Caco-2 (cell line): ENCODE measurements around the gene CKAP2L. TPM values are rescaled to one million over a fixed set of nuclear protein-coding genes. Genes with fewer than 3 reads are reported as not detected.

ENCODE experiments used
- BruUV-seq: library from RNA; stranded (reverse); fragments of 400-500 nt; replicated peaks from 2 replicates; lab custom pipeline; 2021; lab: Mats Ljungman, UMichigan
- CTCF ChIA-PET: fragments of 300-600 bp; sonication (Branson Sonifier 250); formaldehyde crosslinking; loops from one replicate; lab custom pipeline; 2022; ENCODE audit warnings: antibody characterized with exemption; lab: Charles Lee
- POLR2A ChIA-PET: fragments of 300-600 bp; sonication (Branson Sonifier 250); formaldehyde crosslinking; loops from one replicate; lab custom pipeline; 2022; ENCODE audit warnings: antibody characterized with exemption; lab: Charles Lee
- DNase-seq, 2 experiments: peaks; one replicate each; pipeline versions ENCODE4 v3.0.0 to v3.0.0-alpha.2; 2020 to 2022
- H3K27me3 ChIP-seq: replicated peaks from 2 replicates; pipeline ENCODE4 v1.6.0; 2011; ENCODE audit warnings: low read length; ENCODE audit not compliant: control insufficient read depth, insufficient read depth
- H3K36me3 ChIP-seq: 2 replicates; pipeline ENCODE4 v1.5.1; 2011; ENCODE audit warnings: low read length; ENCODE audit not compliant: control insufficient read depth, insufficient read depth
- H3K4me1 ChIP-seq: fragments of 250-450 bp; sonication (Bioruptor Pico); 2 replicates; pipeline ENCODE4 v1.5.1; 2020; ENCODE audit warnings: mild to moderate bottlenecking
- H3K4me3 ChIP-seq: 2 replicates; pipeline ENCODE4 v1.5.1; 2011; ENCODE audit warnings: low read depth, mild to moderate bottlenecking, control low read depth, low read length
- H3K9me3 ChIP-seq: fragments of 250-450 bp; sonication (Bioruptor Pico); 2 replicates; pipeline ENCODE4 v1.5.1; 2020; ENCODE audit warnings: mild to moderate bottlenecking, moderate library complexity
- H3K27ac Mint-ChIP-seq: one replicate; pipeline ENCODE4 v1.8.0; 2022; ENCODE audit warnings: mixed read lengths; ENCODE audit not compliant: unreplicated experiment
- H3K27me3 Mint-ChIP-seq: one replicate; pipeline ENCODE4 v1.8.0; 2022; ENCODE audit warnings: mixed read lengths; ENCODE audit not compliant: insufficient read depth, unreplicated experiment
- H3K36me3 Mint-ChIP-seq: one replicate; pipeline ENCODE4 v1.8.0; 2022; ENCODE audit warnings: mild to moderate bottlenecking, mixed read lengths; ENCODE audit not compliant: insufficient read depth, unreplicated experiment
- H3K4me1 Mint-ChIP-seq: one replicate; pipeline ENCODE4 v1.8.0; 2022; ENCODE audit warnings: low read depth, mixed read lengths; ENCODE audit not compliant: unreplicated experiment
- H3K4me3 Mint-ChIP-seq: one replicate; pipeline ENCODE4 v1.8.0; 2022; ENCODE audit warnings: mild to moderate bottlenecking, moderate library complexity, mixed read lengths; ENCODE audit not compliant: unreplicated experiment
- H3K9me3 Mint-ChIP-seq: one replicate; pipeline ENCODE4 v1.8.0; 2022; ENCODE audit warnings: mixed read lengths; ENCODE audit not compliant: unreplicated experiment
- intact Hi-C: fragments of 100-400 bp; cut with micrococcal nuclease; formaldehyde crosslinking; loops from one replicate; pipeline ENCODE4 v1.10.0; 2022; ENCODE audit not compliant: unreplicated experiment
- total RNA-seq: library from RNA; stranded (reverse); gene quantifications from 2 replicates; pipeline ENCODE4 v1.2.3, GENCODE V29; 2022
- TF ChIP-seq, protein P1 (sequence below), 2 experiments: fragments of 200-600 bp in 1 of 2; IDR thresholded peaks; 1 replicate in 1 of 2; 2 replicates in 1 of 2; pipeline versions ENCODE4 v1.5.1 to v1.8.0; 2011 to 2022; ENCODE audit warnings: antibody characterized with exemption in 1 of 2, control low read depth in 1 of 2, inconsistent platforms in 1 of 2, low read depth in 1 of 2, low read length in 1 of 2, mild to moderate bottlenecking in 1 of 2, moderate library complexity in 1 of 2; ENCODE audit not compliant: insufficient read depth in 1 of 2, severe bottlenecking in 1 of 2, unreplicated experiment in 1 of 2

The CKAP2L gene
- total RNA-seq, 1 experiment from 2014 or later = 20.7 TPM

DNA sequence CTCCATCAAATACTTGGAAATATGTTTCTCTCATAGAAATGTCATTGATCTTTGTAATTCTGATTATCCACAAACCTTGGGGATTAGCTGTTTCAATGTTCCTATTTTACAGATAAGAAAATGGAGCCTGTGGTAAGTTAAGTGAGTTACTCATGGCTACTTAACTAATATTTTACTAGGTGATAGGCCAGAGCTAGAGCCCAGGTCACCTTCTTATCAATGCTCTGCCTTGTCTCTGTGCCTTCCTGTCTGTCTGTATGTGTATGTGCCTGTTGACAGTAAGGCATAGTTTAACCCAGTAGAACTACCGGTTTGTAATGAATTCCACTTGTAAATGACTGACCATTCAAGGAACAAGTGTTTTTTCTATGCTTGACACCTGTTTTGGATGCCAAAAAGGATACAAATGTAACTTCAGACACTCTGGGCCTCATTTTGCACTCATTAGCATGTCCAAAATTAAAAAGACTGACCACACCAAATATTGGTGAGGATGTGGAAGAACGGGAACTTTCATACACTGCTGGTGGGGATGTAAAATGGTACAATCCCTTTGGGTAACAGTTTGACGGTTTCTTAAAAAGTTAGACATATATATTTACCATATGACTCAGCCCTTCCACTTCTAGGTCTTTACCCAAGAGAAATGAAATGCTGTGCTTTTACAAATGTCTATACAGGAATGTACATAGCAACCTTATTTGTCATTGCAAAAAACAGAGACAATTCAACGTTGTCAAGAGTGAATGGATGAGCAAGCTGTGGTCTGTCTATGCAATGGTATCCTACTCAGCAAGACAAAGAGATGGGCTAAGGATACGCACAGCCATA, 39.5 kb upstream of the CKAP2L start:
- Histone ChIP-seq H3K4me1 (peaks cover 9% of the 10 kb centered on the region), H3K9me3 (peaks cover 7% of the 10 kb centered on the region; the same call in 1 of the 2 replicates), H3K36me3 (no peaks in the 10 kb centered on the region), H3K4me3 (no peak overlapping the region), H3K27me3 (no peaks in the 10 kb centered on the region)
- BruUV-seq = no TSS peak
- Mint-ChIP-seq H3K27me3 (no peaks in the 10 kb centered on the region), H3K4me1 (peaks cover 7% of the 10 kb centered on the region), H3K9me3 (peaks cover 21% of the 10 kb centered on the region), H3K36me3 (no peaks in the 10 kb centered on the region), H3K4me3 (no peak overlapping the region), H3K27ac (no peak overlapping the region)
- ChIA-PET POLR2A (no interaction called here), CTCF (no interaction called here)
- DNase-seq = no peak
- TF ChIP-seq, protein P1, sequence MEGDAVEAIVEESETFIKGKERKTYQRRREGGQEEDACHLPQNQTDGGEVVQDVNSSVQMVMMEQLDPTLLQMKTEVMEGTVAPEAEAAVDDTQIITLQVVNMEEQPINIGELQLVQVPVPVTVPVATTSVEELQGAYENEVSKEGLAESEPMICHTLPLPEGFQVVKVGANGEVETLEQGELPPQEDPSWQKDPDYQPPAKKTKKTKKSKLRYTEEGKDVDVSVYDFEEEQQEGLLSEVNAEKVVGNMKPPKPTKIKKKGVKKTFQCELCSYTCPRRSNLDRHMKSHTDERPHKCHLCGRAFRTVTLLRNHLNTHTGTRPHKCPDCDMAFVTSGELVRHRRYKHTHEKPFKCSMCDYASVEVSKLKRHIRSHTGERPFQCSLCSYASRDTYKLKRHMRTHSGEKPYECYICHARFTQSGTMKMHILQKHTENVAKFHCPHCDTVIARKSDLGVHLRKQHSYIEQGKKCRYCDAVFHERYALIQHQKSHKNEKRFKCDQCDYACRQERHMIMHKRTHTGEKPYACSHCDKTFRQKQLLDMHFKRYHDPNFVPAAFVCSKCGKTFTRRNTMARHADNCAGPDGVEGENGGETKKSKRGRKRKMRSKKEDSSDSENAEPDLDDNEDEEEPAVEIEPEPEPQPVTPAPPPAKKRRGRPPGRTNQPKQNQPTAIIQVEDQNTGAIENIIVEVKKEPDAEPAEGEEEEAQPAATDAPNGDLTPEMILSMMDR (IDR thresholded peaks at IDR 0.05; ENCODE audit: insufficient read depth in 1 of 2, low read depth in 1 of 2, low read length in 1 of 2, severe bottlenecking in 1 of 2, unreplicated experiment in 1 of 2) = no peak
- intact Hi-C loops = no loop called here

DNA sequence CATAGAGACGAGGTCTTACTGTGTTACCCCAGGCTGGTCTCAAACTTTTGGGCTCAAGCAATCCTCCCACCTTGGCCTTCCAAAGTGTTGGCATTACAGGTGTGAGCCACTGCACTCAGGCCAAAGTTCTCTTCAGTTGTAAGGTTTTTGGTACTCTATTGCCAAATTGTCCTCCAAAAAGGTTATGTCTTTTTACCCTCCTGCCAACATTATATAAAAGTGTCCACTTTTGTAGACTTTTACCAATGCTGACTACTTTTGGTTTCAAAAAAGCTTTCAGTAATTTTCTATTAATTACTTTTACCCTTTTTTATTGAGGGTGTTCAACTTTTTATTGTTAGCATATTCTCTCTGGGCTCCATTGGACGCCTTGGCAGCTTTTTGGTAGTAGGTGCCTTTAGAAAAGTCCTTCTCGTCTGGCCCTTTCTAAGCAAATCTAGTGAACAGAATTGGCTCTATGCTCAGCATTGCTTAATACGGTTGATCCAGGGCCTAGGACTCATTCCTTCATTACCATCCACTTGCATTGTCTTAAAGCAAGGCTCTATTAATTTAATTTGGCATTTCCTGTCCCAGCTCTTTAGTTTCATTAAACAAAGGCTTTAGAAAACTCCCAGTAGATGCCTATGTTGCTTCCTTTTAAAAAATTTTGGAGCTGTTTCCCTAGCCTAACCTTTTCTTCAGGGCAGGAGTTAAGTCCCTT, 36.6 kb upstream of the CKAP2L start:
- intact Hi-C loops = no loop called here
- no peak for DNase-seq
- H3K27me3 ChIP-seq = no peaks in the 10 kb centered on the region
- no peaks in the 10 kb centered on the region for H3K36me3 ChIP-seq
- H3K4me3 ChIP-seq = no peak overlapping the region
- no TSS peak for BruUV-seq
- Mint-ChIP-seq H3K9me3 (no peaks in the 10 kb centered on the region), H3K4me3 (no peak overlapping the region), H3K27me3 (no peaks in the 10 kb centered on the region), H3K27ac (no peak overlapping the region), H3K36me3 (no peaks in the 10 kb centered on the region), H3K4me1 (peaks cover 7% of the 10 kb centered on the region)
- POLR2A ChIA-PET = no interaction called here
- TF ChIP-seq, protein P1 (IDR thresholded peaks at IDR 0.05; ENCODE audit: insufficient read depth in 1 of 2, low read depth in 1 of 2, low read length in 1 of 2, severe bottlenecking in 1 of 2, unreplicated experiment in 1 of 2) = no peak
- CTCF ChIA-PET = no interaction called here
- peaks cover 9% of the 10 kb centered on the region for H3K4me1 ChIP-seq
- H3K9me3 ChIP-seq = no peaks in the 10 kb centered on the region

DNA sequence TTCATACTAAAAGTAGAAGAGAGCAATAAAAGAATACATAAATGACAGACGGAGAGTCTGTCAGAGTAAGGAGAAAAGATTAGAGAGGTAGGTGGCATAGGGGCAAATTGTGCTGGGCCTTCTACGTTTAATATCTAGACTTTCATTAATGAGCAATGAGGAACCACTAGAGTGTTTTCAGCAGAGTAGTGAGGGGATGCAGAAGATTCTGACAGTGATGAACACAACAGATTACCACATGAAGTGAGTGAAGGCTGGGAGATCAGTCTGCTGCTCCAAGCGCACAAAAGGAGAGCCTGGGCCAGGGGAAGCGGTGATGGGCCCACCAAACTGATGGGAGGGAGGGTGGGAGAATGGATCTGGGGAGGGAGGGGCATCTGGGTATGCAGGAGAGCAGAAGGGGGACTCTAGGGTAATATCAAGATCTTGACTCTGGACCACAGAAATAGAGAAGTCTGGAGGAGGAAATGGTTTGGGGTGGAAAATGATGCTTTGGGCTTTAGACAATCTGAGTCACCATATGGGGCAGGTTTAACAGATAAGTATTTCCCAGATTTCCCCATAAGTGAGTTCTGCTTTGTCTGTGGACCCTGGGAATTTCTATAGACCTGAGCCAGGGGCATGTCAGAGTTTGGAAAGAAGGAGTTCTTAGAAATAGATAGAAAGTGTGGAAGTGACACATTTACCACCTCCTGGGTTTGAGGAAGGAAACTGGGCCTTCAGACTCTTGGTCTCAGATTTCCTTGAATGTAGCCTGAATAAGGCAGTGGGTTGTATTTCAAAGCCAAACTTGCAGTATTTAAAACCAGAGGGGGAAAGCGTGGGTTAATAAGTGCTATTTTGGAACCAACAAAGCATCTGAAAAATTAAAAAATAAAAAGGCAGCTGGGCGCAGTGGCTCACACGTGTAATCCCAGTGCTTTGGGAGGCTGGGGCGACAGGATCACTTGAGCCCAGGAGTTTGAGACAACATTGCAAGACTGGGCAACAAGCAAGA, 34.9 kb upstream of the CKAP2L start:
- no peaks in the 10 kb centered on the region for H3K36me3 ChIP-seq
- no TSS peak for BruUV-seq

More for the DNA sequence above, 34.9 kb upstream of the CKAP2L start:
- no peaks in the 10 kb centered on the region for H3K27me3 ChIP-seq
- H3K4me3 ChIP-seq = no peak overlapping the region
- Mint-ChIP-seq H3K9me3 (no peaks in the 10 kb centered on the region), H3K36me3 (no peaks in the 10 kb centered on the region), H3K27ac (no peak overlapping the region), H3K4me3 (no peak overlapping the region), H3K27me3 (no peaks in the 10 kb centered on the region), H3K4me1 (peaks cover 10% of the 10 kb centered on the region)
- TF ChIP-seq, protein P1 (IDR thresholded peaks at IDR 0.05; ENCODE audit: insufficient read depth in 1 of 2, low read depth in 1 of 2, low read length in 1 of 2, severe bottlenecking in 1 of 2, unreplicated experiment in 1 of 2) = no peak
- peaks cover 15% of the 10 kb centered on the region for H3K4me1 ChIP-seq
- POLR2A ChIA-PET = no interaction called here
- no peaks in the 10 kb centered on the region for H3K9me3 ChIP-seq
- CTCF ChIA-PET = no interaction called here
- intact Hi-C loops = no loop called here
- no peak for DNase-seq
